WI38 (cell line): ENCODE measurements around the gene CHL1.

Experiments
- H3K4me3 ChIP-seq: 2 replicates; pipeline ENCODE4 v1.5.1; 2011; ENCODE audit warnings: low read depth, mild to moderate bottlenecking, control low read depth, low read length
- CTCF ChIP-seq: IDR thresholded peaks from 2 replicates; pipeline ENCODE4 v1.5.1; 2012; ENCODE audit warnings: low read depth, mild to moderate bottlenecking, control low read depth, low read length

CHL1 gene

GRCh38 chr3:228442-229182 is 32.0 kb downstream of the CHL1 start:
- H3K4me3 ChIP-seq = no peak overlapping the region
- no peak for TF ChIP-seq CTCF

GRCh38 chr3:229183-229661 is 32.7 kb downstream of the CHL1 start:
- no peak overlapping the region for H3K4me3 ChIP-seq
- no peak for TF ChIP-seq CTCF

- H3K4me3 ChIP-seq = no peak overlapping the region
- TF ChIP-seq CTCF = no peak
Observed at GRCh38 chr3:236881-237280, 40.3 kb downstream of the CHL1 start.

- H3K4me3 ChIP-seq = no peak overlapping the region
- no peak for TF ChIP-seq CTCF
Observed at GRCh38 chr3:242602-243355, 46.2 kb downstream of the CHL1 start.

- no peak for TF ChIP-seq CTCF
Observed at GRCh38 chr3:243356-243725, 46.8 kb downstream of the CHL1 start.

GRCh38 chr3:244041-244440 is 47.5 kb downstream of the CHL1 start:
- no peak for TF ChIP-seq CTCF
- H3K4me3 ChIP-seq = peak overlapping the region; percentile 22

More at GRCh38 chr3:243356-243725, 46.8 kb downstream of the CHL1 start:
- H3K4me3 ChIP-seq = peak overlapping the region; percentile 22; the same call in 1 of the 2 replicates

GRCh38 chr3:247916-248315 is 51.4 kb downstream of the CHL1 start:
- no peak overlapping the region for H3K4me3 ChIP-seq
- no peak for TF ChIP-seq CTCF
